Body of pancreas (tissue), 4 donors: ENCODE results near the gene BFAR. TPM values are rescaled to one million over a fixed set of nuclear protein-coding genes. Genes with fewer than 3 reads are reported as not detected.

Experiments used
- ATAC-seq: fragments of 150-250 bp; one replicate; pipeline ENCODE4 v1.9.1; 2016
- DNase-seq, 4 donors: peaks; one replicate each; pipeline ENCODE4 v3.0.0-alpha.2; 2019
- H3K27ac ChIP-seq, 4 donors: fragments of 200-600 bp; sonication (generic); 1 replicate in 3 of 4; 2 replicates in 1 of 4; pipeline versions ENCODE4 v1.5.1 to v1.6.1; 2016 to 2019; ENCODE audit warnings: mild to moderate bottlenecking in 1 of 4, mixed read lengths in 1 of 4, moderate library complexity in 1 of 4
- H3K27me3 ChIP-seq, 2 donors: fragments of 200-600 bp; sonication (generic); one replicate each; pipeline ENCODE4 v1.6.0; 2016; ENCODE audit warnings: mild to moderate bottlenecking in 1 of 2
- H3K36me3 ChIP-seq, 2 donors: fragments of 200-600 bp; sonication (generic); replicated peaks in 1 of 2; 2 replicates each; pipeline ENCODE4 v1.5.1; 2016; ENCODE audit warnings: low read depth in 2 of 2; ENCODE audit not compliant: insufficient read depth in 1 of 2
- H3K4me1 ChIP-seq: fragments of 200-600 bp; sonication (generic); one replicate; pipeline ENCODE4 v1.6.0; 2016
- H3K4me3 ChIP-seq, 2 donors: fragments of 200-600 bp; sonication (generic); 1 replicate in 1 of 2; 2 replicates in 1 of 2; pipeline ENCODE4 v1.5.1; 2016 to 2019
- H3K9me3 ChIP-seq, 3 donors: fragments of 200-600 bp; sonication (generic); 1 replicate in 2 of 3; 2 replicates in 1 of 3; pipeline ENCODE4 v1.5.1; 2016
- POLR2A ChIP-seq, 3 donors: fragments of 450-650 bp; IDR thresholded peaks; one replicate each; pipeline ENCODE4 v1.6.1; 2016; ENCODE audit warnings: antibody characterized with exemption in 3 of 3, mild to moderate bottlenecking in 2 of 3
- WGBS, 2 donors: methylation state at CpG; one replicate each; pipeline ENCODE4 v1.1.5; 2017; 5-methylcytosine and 5-hydroxymethylcytosine counted together
- intact Hi-C: fragments of 100-400 bp; cut with DNase I; formaldehyde crosslinking; loops from one replicate; pipeline ENCODE4 v1.15.1; 2023
- total RNA-seq, 2 donors: library from RNA; depleted of rRNA; stranded (reverse); fragments of >200 nt; gene quantifications; one replicate each; pipeline ENCODE4 v1.1.0, GENCODE V29; 2016
- TF ChIP-seq, protein P1 (sequence below), 7 experiments: fragments of 450-650 bp in 4 of 7; fragments of 200-600 bp in 3 of 7; sonication (generic) in 3 of 7; IDR thresholded peaks; one replicate each; pipeline ENCODE4 v1.5.1; 2016 to 2019; ENCODE audit warnings: antibody characterized with exemption in 7 of 7

BFAR gene
- total RNA-seq = 10 to 100 TPM; 38.2 to 43.6 TPM

GRCh38 chr16:14632693-14633569 lies at the start of gene BFAR:
Gene BFAR, plus strand, starts transcription at chr16:14632951. Its CDS starts 11,396 bp downstream, at chr16:14644347.
- ATAC-seq = peak; percentile 89
- no peaks in the 10 kb centered on the region for H3K27me3 ChIP-seq
- H3K9me3 ChIP-seq = no peaks in the 10 kb centered on the region
- intact Hi-C loops = no loop called here
- H3K27ac ChIP-seq = peak within 1 kb of the TSS; percentile 79 to 91 (median 88)
- H3K4me3 ChIP-seq = peak within 1 kb of the TSS; percentile 89 to 91
- H3K4me1 ChIP-seq = peaks cover 60% of the 10 kb centered on the region
- DNase-seq = peak; percentile 99
- no peaks in the 10 kb centered on the region for H3K36me3 ChIP-seq
- WGBS, 2 donors = 0 to 1% methylated on average over 1 to 68 of the region's 69 CpGs
- TF ChIP-seq, protein P1, sequence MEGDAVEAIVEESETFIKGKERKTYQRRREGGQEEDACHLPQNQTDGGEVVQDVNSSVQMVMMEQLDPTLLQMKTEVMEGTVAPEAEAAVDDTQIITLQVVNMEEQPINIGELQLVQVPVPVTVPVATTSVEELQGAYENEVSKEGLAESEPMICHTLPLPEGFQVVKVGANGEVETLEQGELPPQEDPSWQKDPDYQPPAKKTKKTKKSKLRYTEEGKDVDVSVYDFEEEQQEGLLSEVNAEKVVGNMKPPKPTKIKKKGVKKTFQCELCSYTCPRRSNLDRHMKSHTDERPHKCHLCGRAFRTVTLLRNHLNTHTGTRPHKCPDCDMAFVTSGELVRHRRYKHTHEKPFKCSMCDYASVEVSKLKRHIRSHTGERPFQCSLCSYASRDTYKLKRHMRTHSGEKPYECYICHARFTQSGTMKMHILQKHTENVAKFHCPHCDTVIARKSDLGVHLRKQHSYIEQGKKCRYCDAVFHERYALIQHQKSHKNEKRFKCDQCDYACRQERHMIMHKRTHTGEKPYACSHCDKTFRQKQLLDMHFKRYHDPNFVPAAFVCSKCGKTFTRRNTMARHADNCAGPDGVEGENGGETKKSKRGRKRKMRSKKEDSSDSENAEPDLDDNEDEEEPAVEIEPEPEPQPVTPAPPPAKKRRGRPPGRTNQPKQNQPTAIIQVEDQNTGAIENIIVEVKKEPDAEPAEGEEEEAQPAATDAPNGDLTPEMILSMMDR (IDR thresholded peaks at IDR 0.05) = no peak
- TF ChIP-seq POLR2A (IDR thresholded peaks at IDR 0.05) = peak; percentile 38 to 99 (median 92)

DNA sequence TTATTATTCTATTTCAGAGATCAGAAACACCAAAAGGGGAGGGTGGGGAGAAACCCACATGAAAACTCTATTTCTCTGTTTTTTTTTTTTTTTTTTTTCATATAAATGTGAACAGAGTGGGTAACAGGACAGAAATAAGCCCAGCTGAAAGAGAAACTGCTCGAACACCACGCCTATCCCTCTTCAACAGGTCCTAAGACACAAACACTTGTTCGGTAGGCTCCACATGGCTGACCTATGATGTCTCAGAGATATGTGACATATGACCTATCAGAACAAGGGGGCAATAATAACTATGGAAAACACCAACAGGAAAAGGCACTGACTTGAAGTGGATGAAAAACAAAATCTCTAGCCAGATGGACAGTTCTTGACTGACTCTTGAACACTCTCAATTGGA lies 47.5 kb upstream of the BFAR start:
- 91 to 94% methylated on average over 3 of the region's 3 CpGs for WGBS, 2 donors
- no peak overlapping the region for H3K27ac ChIP-seq
- H3K4me3 ChIP-seq = no peak overlapping the region
- H3K27me3 ChIP-seq = no peaks in the 10 kb centered on the region
- H3K4me1 ChIP-seq = no peaks in the 10 kb centered on the region
- no peak for DNase-seq
- intact Hi-C loops = no loop called here
- ATAC-seq = no peak
- no peak for TF ChIP-seq POLR2A (IDR thresholded peaks at IDR 0.05)
- TF ChIP-seq, protein P1 (IDR thresholded peaks at IDR 0.05) = no peak
- H3K9me3 ChIP-seq = no peaks in the 10 kb centered on the region
- peaks cover 0 to 19% of the 10 kb centered on the region in 2 donors for H3K36me3 ChIP-seq

- H3K4me1 ChIP-seq = no peaks in the 10 kb centered on the region
- no peak for ATAC-seq
- no peak overlapping the region for H3K27ac ChIP-seq
- 67 to 69% methylated on average over 3 of the region's 3 CpGs for WGBS, 2 donors
- intact Hi-C loops = no loop called here
- H3K36me3 ChIP-seq = peaks cover 0 to 13% of the 10 kb centered on the region in 2 donors
- no peaks in the 10 kb centered on the region for H3K27me3 ChIP-seq
- TF ChIP-seq, protein P1 (IDR thresholded peaks at IDR 0.05) = no peak
- TF ChIP-seq POLR2A (IDR thresholded peaks at IDR 0.05) = no peak
- no peak for DNase-seq
- H3K4me3 ChIP-seq = no peak overlapping the region
- H3K9me3 ChIP-seq = no peaks in the 10 kb centered on the region
Measured at GRCh38 chr16:14586637-14587305, 46.0 kb upstream of the BFAR start.

- no peak overlapping the region for H3K27ac ChIP-seq
- no peaks in the 10 kb centered on the region for H3K4me1 ChIP-seq
- peaks cover 4 to 11% of the 10 kb centered on the region in 2 donors for H3K36me3 ChIP-seq
- WGBS, 2 donors = 36 to 50% methylated on average over 2 of the region's 2 CpGs
- ATAC-seq = no peak
- TF ChIP-seq, protein P1 (IDR thresholded peaks at IDR 0.05) = peak in 6 of 7 experiments; percentile 20 to 58 (median 48)
- no peak for TF ChIP-seq POLR2A (IDR thresholded peaks at IDR 0.05)
- no peaks in the 10 kb centered on the region for H3K9me3 ChIP-seq
- no peaks in the 10 kb centered on the region for H3K27me3 ChIP-seq
- DNase-seq = peak in 1 of 4 donors; percentile 12
- no peak overlapping the region for H3K4me3 ChIP-seq
- intact Hi-C loops = no loop called here
Measured at GRCh38 chr16:14600164-14600563, 32.6 kb upstream of the BFAR start.
